ENCODE measurements around the gene ATG3. TPM values are rescaled to one million over a fixed set of nuclear protein-coding genes. Genes with fewer than 3 reads are reported as not detected.

ATG3 gene
- total RNA-seq, 4 donors from 2014 or later: 24.3 to 82.6 (median 52.8) TPM

DNA sequence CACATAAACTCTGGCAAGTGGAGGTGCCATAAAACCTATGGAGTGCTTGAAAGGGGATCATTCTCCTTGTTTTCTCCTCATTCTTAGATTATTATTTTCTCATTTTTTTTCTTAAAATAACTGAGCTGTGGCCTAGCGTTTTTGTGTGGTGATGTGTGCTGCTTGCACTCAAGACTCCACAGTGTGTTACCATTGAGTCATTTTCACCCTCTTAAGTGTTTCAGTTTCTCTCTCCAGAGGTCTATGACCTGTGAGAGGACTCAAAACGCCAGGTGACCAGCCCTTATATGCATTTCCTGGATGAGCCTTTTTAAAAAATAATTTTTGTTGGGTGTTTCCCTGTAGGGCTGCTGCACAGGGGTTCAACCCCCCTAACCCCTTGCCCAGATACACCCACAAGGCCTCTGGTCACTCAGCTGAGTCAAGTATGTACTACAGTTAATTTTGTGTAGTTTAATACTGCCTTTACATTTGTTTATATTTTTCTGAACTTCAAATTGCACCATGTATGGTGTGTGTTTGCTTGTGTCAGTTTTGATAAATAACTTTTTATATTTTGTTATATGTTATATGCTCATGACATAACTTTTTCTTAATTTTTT is 47.1 kb downstream of the ATG3 start:
- intact Hi-C loops (cut with DNase I; ENCODE audit: low total_unique reads): loop anchor here (5.0 kb wide), 1 partner anchor 222 kb away; the partner anchor contains the start of gene SLC9C1
- in situ Hi-C loops (cut with MboI; ENCODE audit: low pct_ligation_motif_present in 1 of 4, low pct_unique_long_range_greater_than_20kb in 1 of 4, low sequenced_read_pairs in 3 of 4): loop anchor here (5.0 to 25.0 kb wide), 4 partner anchors 190 to 402 kb away; partner anchors contain the start of gene GCSAM (in 2 of the 4)
- Histone ChIP-seq H3K9me3 (no peaks in the 10 kb centered on the region), H3K27ac (no peak overlapping the region), H3K36me3 (no peaks in the 10 kb centered on the region), H3K4me3 (no peak overlapping the region), H3K27me3 (no peaks in the 10 kb centered on the region), H3K4me1 (no peaks in the 10 kb centered on the region)
- DNase-seq: no peak
- WGBS, 2 donors (ENCODE audit: low coverage in 1 of 2): 40% methylated on average over 2 of the region's 2 CpGs; no CpG with 5 or more reads in 1 of the 2 donors
- TF ChIP-seq CTCF (IDR thresholded peaks at IDR 0.05) (no peak), POLR2A (IDR thresholded peaks at IDR 0.05) (no peak), POLR2AphosphoS5 (IDR thresholded peaks at IDR 0.05) (no peak), EP300 (IDR thresholded peaks at IDR 0.05; ENCODE audit: low read depth) (no peak)

DNA sequence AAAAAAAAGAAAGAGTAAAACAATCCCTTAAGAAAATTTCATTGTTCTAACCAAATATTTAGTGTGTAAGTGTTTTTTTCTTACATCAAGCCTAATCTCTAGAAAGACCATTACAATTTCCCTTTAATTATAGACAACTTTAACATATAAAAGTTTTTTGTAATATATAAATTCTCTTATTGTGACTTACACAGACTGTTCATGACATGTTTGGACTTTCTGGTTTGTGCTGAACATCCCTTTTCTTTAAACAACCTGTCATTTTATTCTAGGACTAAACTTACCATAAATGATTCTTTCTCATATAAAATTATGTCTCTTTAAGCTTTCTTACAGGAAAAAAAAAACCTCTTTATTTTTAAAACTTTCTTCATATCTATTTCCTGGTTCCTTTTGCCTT is 49.4 kb downstream of the ATG3 start:
- Histone ChIP-seq H3K27ac (no peak overlapping the region), H3K36me3 (no peaks in the 10 kb centered on the region), H3K9me3 (no peaks in the 10 kb centered on the region), H3K4me3 (no peak overlapping the region), H3K4me1 (no peaks in the 10 kb centered on the region), H3K27me3 (no peaks in the 10 kb centered on the region)
- no peak for TF ChIP-seq POLR2A (IDR thresholded peaks at IDR 0.05)
- no peak for TF ChIP-seq CTCF (IDR thresholded peaks at IDR 0.05)
- no peak for TF ChIP-seq EP300 (IDR thresholded peaks at IDR 0.05; ENCODE audit: low read depth)
- no peak for TF ChIP-seq POLR2AphosphoS5 (IDR thresholded peaks at IDR 0.05)
- in situ Hi-C loops (cut with MboI; ENCODE audit: low pct_ligation_motif_present in 1 of 4, low pct_unique_long_range_greater_than_20kb in 1 of 4, low sequenced_read_pairs in 3 of 4) (loop anchor here (5.0 to 25.0 kb wide), 4 partner anchors 188 to 400 kb away; partner anchors contain the start of gene GCSAM (in 2 of the 4)), intact Hi-C loops (cut with DNase I; ENCODE audit: low total_unique reads) (no loop called here)
- no peak for DNase-seq

DNA sequence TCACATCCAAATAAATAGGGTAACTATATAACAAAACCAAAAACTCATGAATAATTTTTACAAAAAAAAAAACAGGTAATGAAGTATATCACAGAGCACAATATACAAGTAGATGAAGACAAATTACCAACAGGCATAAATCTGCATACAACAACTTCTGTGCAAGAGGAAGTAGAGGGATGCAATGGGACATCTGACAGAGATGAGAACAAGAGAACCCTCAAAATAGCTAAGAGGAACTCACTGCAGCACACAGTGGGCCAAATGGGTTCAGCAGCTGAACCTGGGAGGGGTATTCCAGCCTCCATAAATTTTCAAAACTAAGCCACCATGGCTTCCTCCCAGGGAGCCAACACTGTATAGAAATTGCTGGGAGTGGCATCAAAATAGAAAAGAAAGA is 52.9 kb downstream of the ATG3 start:
- Histone ChIP-seq H3K27ac (no peak overlapping the region), H3K4me3 (no peak overlapping the region), H3K27me3 (no peaks in the 10 kb centered on the region), H3K36me3 (no peaks in the 10 kb centered on the region), H3K9me3 (no peaks in the 10 kb centered on the region), H3K4me1 (no peaks in the 10 kb centered on the region)
- intact Hi-C loops (cut with DNase I; ENCODE audit: low total_unique reads) (no loop called here), in situ Hi-C loops (cut with MboI; ENCODE audit: low pct_ligation_motif_present in 1 of 4, low pct_unique_long_range_greater_than_20kb in 1 of 4, low sequenced_read_pairs in 3 of 4) (loop anchor here (25.0 kb wide), 2 partner anchors 372 to 397 kb away; partner anchors contain the start of gene GCSAM (in 2 of the 4))
- DNase-seq: no peak
- TF ChIP-seq POLR2AphosphoS5 (IDR thresholded peaks at IDR 0.05) (no peak), CTCF (IDR thresholded peaks at IDR 0.05) (no peak), POLR2A (IDR thresholded peaks at IDR 0.05) (no peak), EP300 (IDR thresholded peaks at IDR 0.05; ENCODE audit: low read depth) (no peak)

DNA sequence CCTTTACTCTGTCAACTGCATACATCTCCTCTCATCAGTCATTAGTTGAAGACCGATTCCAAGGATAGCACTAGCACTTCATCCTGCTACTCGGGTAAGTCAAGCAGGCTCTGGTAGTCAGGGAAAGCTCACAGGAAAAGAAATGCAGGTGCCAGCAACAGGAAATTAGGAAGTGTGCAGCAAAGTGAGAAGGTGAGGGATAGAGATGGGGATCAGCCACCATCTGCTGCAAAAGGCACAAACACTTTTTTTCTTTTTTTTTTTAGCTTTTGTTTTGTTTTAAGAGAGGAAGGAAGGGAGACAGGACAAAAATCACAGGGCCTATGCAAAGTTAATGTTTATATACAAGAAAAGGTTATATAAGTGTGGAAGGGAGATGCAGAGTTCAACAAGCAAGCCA is 53.5 kb downstream of the ATG3 start:
- no peak overlapping the region for H3K4me3 ChIP-seq
- no peak for DNase-seq
- no peak for TF ChIP-seq POLR2A (IDR thresholded peaks at IDR 0.05)
- TF ChIP-seq CTCF (IDR thresholded peaks at IDR 0.05): no peak
- TF ChIP-seq EP300 (IDR thresholded peaks at IDR 0.05; ENCODE audit: low read depth): no peak
- no peak for TF ChIP-seq POLR2AphosphoS5 (IDR thresholded peaks at IDR 0.05)
- H3K36me3 ChIP-seq: no peaks in the 10 kb centered on the region
- in situ Hi-C loops (cut with MboI; ENCODE audit: low pct_ligation_motif_present in 1 of 4, low pct_unique_long_range_greater_than_20kb in 1 of 4, low sequenced_read_pairs in 3 of 4): loop anchor here (25.0 kb wide), 2 partner anchors 371 to 396 kb away; partner anchors contain the start of gene GCSAM (in 2 of the 4)
- WGBS, 2 donors (ENCODE audit: low coverage in 1 of 2): 68% methylated on average over 2 of the region's 2 CpGs; no CpG with 5 or more reads in 1 of the 2 donors
- intact Hi-C loops (cut with DNase I; ENCODE audit: low total_unique reads): no loop called here
- no peaks in the 10 kb centered on the region for H3K4me1 ChIP-seq
- H3K9me3 ChIP-seq: no peaks in the 10 kb centered on the region
- no peak overlapping the region for H3K27ac ChIP-seq
- H3K27me3 ChIP-seq: no peaks in the 10 kb centered on the region

Measured in transverse colon (tissue), 4 donors.